RCC 7860 (cell line): ENCODE results near the gene TOPBP1.
A peak's percentile ranks its signal among the peaks of the same experiment; 100 is the strongest.
"Not testable (repeated sequence)": the region's sequence is repeated elsewhere in the genome, so short reads cannot be mapped to it uniquely, and the experiment has no call there.

Source experiments
- DNase-seq: peaks from one replicate; pipeline ENCODE4 v3.0.0-alpha.2; 2015; ENCODE audit warnings: low spot score
- FAIRE-seq: peaks from 2 replicates; lab custom pipeline; 2012; peaks lifted over from hg19 to GRCh38; lab: Jason Lieb, UNC

TOPBP1 gene

DNA sequence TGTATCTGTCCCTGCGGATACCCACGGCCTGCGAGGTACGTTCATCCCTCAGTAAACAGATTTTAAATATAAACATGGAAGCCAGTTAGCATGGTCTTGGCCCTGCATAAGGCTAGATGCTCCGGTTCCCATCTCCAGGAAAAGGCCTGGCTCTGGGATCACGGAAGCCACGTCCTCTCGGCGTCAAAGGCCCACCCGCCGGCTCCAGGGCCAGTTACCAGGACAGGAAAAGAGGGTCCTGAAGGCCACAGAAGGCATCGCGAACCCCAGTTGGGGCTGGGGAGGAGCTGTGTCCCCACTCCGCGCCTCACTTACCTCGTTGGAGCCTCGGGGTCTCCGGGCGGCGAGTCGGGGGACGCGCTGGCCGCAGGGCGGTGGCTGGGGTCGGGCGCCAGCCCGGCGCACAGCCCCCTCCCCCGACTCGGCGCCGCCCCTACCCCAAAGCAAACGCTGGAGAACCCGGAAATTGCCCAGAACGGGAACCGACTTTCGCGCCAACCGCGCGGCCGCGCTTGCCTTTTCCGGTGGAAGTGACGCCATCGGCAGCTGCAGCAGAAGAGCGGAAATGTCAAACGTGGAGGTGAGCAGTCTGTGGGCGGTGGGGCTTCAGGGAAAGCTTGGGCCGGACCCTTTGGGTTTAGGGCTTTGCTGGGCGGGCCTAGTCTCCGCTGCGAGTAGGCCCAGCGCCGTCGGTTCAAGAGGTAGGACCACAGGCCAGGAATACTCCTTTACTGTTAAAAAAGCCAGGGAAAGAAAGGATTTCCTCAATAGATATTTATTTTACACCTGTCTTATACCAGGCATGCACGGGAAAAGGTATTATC lies at the start of gene TOPBP1:
TSS of gene TOPBP1 (minus strand) at position 488 of the 824 bp plus-strand sequence. CDS start 814 bp downstream, outside the sequence.
- FAIRE-seq: no peak

DNA sequence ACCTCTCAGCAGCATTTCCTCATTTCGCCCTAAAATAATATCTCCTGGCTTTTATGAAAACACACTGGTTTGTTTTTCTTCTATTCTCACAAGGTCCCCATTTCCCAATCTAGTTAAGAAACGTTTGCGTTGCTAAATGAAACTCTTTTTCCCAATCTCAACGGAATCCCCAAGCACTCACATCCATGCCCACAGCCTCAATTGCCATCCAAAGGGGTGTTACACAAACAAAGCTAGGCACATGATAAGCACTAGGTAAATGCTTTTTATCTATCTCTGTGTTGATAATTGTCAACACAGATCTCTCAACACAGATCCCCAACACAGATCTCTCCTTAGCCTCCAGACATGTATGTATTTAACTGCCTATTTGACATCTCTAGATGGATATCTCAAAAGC lies 49.3 kb upstream of the TOPBP1 start:
- FAIRE-seq (no peak), DNase-seq (no peak)

More for the DNA sequence above, at the start of gene TOPBP1:
- peak; percentile 69 for DNase-seq

DNA sequence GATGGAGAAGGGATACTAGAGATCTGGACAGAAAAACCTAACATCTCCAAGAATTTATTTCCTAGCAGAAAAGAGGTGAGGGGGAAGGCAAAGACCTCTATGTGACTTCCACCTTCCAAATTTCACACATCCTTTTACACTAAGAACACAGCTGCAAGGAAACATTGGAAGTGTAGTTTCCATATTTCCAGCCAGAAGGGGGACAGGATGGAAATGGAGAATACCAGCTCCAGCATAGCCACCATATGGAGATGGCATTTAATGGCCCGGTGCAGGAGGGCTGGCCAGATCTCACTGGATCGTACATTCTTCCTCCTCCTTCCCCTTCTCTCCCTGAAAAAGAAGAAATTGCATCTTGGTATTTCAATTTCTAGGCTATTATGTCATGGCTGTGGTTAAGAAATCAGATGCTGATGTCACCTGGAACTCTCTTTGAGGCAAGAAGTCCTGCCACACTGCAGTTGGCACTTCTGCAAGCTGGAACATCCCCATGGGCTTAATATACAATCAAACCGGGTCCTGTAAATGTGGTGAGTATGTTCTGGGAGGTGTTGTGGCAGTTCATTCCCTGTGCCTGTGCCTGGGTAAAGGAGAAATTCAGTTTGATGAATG lies 47.5 kb upstream of the TOPBP1 start:
- DNase-seq (no peak), FAIRE-seq (no peak)

- FAIRE-seq: no peak
- no peak for DNase-seq
Measured at GRCh38 chr3:133706033-133706432, 44.3 kb upstream of the TOPBP1 start.

DNA sequence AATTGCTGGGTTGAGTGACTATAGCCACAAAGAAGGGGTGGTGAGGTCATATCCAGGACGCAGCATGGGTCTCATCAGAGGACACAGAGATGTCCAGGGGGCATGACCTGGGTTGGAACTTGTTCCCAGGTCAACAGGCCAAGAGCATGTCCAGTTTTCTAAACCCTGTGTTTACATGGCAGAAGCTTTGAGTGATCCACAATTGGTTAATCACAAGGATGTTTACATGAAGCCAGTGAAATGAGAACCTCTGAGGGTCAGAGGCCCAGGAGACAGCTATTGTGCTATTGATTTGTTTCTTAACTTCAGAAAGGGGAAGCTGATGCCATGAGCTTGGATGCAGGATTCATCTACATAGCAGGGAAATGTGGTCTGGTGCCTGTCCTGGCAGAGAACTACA lies 42.2 kb upstream of the TOPBP1 start:
- FAIRE-seq: no peak
- no peak for DNase-seq

DNA sequence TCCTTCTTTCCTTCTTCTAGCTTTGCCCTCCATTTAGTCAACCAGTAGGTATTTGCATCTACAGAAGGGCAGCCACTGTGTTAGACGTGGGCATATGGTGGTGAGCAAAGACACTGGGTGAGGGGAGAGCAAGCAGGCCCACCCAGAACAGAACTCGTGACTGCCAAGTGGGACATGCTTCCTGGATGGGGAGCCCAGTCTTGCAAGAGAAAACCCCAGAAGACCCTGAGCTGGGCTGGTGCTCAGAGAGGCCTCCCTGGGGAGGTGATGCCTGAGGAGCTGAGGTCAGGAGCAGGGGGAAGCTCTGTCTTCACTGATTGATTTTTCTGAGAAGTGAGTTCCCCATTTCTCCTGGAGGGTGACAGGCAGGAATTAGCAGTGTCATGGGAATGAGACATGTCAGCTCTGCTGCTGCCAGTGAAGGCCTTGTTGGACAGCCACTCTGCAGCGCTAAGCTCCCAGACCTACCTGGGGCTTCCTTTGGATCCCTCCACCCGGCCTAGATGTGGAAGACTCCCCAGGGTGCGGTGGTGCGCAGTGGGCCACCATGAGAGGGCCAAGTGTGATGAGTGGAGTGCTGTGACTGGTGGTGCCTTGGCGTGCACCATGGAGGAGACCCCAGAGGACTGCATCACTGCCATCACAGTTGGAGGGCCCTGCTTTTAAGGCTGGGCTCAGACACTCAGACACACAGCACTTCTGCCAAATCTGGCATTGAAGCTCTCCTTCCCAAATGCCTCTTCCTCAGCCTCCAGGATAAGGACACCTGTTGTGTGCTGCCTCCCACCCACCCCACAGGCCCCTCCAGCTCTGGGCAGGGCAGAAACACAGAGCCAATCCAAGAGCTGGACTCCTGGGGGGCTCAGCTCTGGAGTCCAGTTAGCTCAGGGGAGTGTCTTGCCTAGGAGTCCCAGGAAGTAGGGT lies 40.0 kb upstream of the TOPBP1 start:
- no peak for DNase-seq

GRCh38 chr3:133700351-133700750 lies 38.6 kb upstream of the TOPBP1 start:
- FAIRE-seq: no peak
- no peak for DNase-seq

More for the DNA sequence above, 40.0 kb upstream of the TOPBP1 start:
- FAIRE-seq: no peak

GRCh38 chr3:133699903-133700302 lies 38.2 kb upstream of the TOPBP1 start:
- no peak for FAIRE-seq
- DNase-seq: no peak

DNA sequence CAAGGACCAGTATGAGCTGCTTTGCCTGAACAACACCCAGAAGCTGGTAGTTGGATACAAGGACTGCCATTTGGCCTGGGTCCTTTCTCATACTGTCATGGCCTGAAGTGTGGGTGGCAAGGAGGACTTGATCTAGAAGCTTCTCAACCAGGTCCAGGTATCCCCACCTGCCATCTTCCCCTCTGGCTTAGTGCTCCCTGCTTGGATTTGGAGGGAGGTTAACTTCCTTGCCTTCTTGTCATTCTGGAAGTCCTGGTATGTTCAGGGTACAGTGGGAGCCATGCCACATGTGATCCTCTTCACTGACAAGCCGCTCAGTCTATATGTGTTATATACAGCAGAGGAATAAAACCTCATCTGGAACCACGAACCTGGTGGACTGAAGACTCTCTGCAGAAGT lies 37.7 kb upstream of the TOPBP1 start:
- no peak for FAIRE-seq
- DNase-seq: no peak

DNA sequence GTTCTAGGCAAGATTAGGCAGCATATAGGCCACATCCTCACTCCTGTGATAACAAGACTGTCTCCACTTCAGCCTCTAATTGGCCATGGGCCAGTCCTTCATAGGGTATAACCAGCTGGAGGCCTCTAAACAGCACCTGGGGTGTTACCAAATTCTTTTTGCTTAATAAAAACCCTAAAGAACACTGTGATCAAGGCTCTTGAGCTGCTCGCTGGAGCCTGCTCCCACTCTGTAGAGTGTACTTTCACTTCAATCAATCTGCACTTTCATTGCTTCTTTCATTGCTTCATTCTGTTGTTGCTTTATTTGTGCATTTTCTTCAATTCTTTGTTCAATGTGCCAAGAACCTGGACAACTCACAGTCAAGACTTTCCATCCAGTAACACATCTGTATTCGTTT lies 36.2 kb upstream of the TOPBP1 start:
- DNase-seq (no peak), FAIRE-seq (no peak)

DNA sequence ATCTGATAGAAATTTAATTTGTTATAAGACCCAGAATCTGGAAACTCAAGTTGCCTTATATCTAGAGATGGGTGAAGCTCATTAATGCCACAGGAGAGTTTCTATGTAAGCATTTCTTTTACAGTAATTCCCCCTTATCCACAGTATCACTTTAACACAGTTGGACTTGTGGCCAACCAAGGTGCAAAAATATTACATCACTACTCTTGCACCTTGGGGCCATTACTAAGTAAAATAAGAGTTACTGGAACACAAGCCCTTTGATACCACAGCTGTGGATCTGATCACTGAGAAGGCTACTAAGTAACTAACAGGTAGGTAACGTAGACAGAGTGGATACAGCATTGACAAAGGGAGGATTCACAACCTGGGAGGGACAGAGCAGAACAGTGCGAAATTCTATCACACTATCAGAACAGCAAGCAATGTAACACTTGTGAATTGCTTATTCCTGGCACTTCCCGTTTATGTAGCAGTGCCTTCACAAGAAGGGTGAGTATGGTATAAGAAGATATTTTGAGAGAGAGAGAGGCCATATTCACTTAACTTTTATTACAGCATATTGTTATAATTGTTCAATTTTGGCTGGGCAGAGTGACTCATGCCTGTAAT lies 33.9 kb upstream of the TOPBP1 start:
- FAIRE-seq (no peak), DNase-seq (no peak)

GRCh38 chr3:133694288-133695268 lies 32.8 kb upstream of the TOPBP1 start:
- no peak for FAIRE-seq
- DNase-seq: no peak

GRCh38 chr3:133693821-133694220 lies 32.1 kb upstream of the TOPBP1 start:
- FAIRE-seq (no peak), DNase-seq (no peak)

DNA sequence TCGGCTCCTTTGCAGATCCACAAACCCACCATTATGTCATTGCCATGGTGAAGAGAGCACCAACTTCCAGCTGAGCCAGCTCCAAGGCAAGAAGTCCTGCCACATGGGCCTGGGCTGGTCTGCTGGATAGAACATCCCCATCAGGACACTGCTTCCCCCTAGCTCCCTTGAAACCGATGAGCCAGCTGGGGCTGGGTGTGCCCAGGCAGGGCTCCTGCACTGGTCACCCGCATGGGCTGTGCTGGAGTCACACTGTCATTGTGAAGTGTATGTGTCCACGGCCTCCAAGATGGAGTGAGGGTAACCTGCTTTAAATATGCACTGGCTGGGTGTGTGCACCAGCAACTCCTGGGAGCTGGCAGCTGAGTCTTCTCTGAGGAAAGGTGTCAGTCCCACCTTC lies 31.0 kb upstream of the TOPBP1 start:
- FAIRE-seq: no peak

GRCh38 chr3:133691273-133692107 lies 29.7 kb upstream of the TOPBP1 start:
- FAIRE-seq (no peak), DNase-seq (no peak)

More for the DNA sequence above, 31.0 kb upstream of the TOPBP1 start:
- DNase-seq: no peak

DNA sequence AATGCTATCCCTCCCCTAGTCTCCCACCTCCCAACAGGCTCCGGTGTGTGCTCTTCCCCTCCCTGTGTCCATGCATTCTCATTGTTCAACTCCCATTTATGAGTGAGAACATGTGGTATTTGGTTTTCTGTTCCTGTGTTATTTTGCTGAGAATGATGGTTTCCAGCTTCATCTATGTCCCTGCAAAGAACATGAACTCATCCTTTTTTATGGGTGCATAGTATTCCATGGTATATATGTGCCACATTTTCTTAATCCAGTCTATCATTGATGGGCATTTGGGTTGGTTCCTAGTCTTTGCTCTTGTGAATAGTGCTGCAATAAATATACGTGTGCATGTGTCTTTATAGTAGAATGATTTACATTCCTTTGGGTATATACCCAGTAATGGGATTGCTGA lies 16.3 kb upstream of the TOPBP1 start:
- not testable (repeated sequence) for DNase-seq, FAIRE-seq

DNA sequence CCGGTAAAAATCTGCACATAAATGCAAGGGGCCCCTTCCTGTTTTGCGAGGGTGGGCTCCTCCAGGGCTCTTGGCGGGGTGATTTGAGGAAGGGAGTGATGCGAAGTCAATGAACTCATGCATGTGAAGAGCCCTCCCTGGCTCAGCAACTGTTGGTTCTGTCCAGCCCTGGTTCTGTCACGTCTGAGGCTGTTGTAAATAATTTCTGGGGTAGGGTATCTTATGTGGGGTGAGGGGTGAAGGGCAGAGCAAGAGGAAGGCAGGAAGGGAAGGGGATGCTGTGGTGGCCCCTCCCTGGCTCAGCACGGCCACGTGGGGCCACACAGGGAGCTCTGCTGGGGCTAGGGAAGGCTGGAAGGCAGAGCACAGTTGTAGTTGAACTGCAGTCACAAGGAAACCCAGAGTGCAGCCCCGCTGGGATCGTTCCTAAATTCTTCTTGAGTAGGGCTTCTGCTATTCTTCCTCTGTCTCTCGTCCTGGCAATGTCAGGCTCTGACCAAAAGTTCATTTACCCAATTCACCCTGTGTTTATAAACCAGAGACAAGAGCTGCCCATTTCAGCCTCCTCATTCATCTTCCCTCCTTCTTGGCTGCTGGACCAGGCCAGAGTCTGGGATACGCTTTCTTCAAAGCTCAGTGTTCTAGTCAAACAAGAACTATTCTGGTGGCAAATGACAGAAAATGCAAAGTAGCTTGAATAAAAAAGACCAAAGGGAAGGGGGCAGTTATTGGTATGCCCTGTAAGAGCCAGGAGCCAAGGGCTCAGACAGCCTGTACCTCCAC lies 14.8 kb upstream of the TOPBP1 start:
- DNase-seq (no peak), FAIRE-seq (no peak)
